Right hindlimb (tissue), 1 donor: ENCODE data around the gene ARHGEF40.

ENCODE experiments used
- DNase-seq: peaks from one replicate; pipeline ENCODE4 v3.0.0-alpha.2; 2018

ARHGEF40 gene

DNA sequence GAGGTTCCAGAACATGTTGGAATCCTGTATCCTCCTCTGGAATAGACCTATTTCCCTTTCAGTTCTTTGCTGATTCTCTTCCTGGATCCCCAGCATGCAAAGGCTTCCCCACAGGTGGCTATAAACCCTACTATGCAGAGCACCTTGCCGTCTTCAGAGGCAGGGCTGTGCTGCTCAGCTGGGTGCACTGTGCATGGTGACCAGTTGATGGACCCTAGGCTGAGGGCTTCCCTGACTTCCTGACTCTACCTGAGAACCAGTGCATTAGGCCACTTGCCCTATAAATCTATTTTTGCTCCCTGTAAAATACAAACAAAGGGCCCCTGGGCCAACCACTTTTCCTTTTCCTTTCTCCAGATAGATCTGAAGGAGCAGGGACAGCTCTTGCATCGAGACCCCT is 14.3 kb downstream of the ARHGEF40 start:
- no peak for DNase-seq

DNA sequence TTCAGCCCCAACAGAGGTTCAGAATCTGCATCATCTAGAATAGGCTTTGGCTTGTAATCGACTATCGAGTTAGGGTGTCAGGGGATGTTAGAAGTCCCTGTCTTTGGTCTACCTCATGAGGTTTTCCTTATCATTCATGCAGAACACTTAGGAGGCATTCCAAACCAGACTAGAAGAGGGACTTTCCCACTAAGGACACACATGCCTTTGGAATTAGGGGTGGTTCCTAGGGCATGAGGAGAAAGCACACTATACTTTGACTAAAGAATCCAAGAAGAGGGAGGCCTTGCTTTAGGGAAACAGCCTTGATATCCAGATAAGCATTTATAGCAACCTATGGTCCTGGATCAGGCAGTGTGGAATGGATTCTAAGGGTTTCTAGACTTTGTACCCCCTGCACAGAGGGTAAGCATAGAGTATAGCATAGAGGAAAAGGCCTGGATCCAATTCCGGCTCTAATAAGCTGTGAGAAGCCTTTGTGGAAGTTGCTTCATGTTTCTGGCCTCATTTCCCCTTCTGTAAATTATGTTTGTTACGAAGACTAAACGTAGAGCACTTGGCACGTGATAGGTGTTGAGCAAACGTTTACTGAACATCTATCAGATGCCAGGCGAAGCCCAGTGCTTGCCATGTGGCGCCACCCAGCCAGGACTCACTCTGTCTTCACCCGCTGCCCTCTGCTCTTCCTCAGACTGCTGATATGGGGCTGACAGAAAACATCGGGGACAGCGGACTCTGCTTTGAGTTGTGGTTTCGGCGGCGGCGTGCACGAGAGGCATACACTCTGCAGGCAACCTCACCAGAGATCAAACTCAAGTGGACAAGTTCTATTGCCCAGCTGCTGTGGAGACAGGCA is 15.1 kb downstream of the ARHGEF40 start:
- DNase-seq: peak; percentile 14

GRCh38 chr14:21086908-21087293 is 16.8 kb downstream of the ARHGEF40 start:
- DNase-seq: no peak

DNA sequence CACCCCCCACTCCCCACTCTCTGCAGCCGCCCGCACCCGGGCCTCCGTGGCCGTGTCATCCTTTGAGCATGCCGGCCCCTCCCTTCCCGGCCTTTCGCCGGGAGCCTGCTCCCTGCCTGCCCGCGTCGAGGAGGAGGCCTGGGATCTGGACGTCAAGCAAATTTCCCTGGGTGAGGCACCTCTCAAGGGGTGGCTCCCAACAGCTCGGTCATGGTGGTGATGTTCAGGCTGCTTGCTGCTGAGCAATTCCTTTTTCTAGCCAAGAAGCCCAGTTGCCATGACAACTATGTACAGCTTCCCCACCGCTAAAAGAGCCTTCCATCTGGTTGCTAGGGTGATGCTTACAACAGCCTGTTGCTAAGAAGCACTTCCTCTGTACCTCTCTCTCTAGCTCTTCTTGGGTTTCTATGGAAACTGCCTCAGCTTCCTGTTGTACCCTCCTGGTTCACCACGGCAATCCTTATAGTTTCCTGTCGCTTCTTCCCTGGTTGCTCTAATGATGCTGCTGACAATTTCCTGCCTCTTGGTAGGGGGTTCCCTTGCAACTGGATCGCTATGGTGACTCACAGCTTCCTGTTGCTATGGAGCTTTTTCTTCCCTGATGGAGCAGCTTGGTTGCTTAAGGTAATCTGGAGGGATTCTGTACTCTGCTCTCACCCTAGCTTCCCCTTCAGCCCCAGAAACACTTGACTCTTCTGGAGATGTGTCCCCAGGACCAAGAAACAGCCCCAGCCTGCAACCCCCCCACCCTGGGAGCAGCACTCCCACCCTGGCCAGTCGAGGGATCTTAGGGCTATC is 17.4 kb downstream of the ARHGEF40 start:
- DNase-seq: peak; percentile 71

DNA sequence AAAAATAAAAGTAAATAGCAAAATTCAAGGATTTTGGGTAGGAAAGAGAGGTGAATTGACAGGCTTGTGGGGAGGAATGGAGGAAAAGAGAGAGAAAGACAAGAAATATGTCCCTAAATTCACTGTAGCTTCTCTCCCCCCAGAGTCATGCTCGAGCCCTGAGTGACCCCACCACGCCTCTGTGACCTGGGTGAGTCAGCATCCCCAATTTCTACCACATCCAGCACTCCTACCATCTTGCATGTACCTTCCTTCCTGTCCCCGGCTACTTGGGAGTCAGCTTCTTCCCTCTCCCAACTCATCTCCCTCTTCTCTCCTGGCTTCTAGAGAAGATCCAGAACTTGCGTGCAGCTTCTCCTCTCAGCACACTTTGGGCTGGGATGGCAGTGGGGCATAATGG is 18.6 kb downstream of the ARHGEF40 start:
- DNase-seq: no peak

GRCh38 chr14:21089271-21089670 is 19.2 kb downstream of the ARHGEF40 start:
- DNase-seq: no peak

DNA sequence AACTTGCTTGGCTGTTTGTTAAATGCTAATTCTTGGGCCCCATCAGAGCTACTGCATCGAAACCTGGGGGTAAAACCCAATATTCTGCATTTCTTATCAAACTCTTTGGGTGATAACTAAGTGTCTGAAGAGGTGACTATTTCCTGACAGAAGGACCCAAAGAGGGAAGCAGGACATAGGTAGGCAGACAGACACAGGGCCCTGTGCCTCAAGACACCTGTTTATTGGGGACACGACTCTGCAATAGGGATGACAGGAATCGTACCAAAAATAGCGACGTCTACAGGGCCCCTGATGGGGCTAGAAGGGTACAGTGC is 19.7 kb downstream of the ARHGEF40 start:
- no peak for DNase-seq

GRCh38 chr14:21090194-21090939 is 20.3 kb downstream of the ARHGEF40 start:
- DNase-seq: no peak

DNA sequence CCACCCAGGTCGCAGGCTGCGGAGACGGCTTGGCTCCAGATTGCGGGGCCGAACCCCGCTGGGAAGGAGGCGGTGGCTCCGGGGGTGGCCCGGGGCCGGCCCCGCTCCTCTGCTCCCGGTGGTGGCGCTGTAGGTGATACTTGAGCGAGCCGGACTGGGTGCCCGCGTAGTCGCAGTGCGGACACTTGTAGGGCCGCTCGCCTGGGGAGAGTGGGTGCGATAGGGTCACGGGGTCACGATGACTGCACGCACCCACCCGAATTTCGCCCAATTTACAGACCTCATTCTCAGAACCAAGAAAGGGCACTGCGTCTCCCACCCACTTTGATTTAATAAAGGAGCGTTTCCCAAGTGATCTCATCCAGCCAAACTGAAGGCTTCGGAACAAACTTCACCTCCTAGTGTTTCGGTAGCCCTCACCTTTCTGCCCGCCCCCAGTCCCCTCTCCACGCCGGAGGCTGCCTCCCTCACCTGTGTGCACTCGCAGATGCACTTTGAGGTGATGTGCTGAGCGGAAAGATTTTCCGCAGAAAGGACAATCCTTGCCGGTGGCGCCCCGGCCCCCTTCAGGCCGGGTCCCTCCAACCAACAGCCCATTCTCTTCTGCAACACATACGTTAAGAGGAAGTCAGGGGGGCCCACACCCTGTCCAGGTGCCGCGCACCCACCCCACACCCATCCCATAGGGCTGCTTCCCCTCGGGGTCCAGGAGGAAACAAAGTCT is 21.0 kb downstream of the ARHGEF40 start:
- DNase-seq: no peak

- no peak for DNase-seq
Measured at GRCh38 chr14:21091821-21092272, 21.7 kb downstream of the ARHGEF40 start.

DNA sequence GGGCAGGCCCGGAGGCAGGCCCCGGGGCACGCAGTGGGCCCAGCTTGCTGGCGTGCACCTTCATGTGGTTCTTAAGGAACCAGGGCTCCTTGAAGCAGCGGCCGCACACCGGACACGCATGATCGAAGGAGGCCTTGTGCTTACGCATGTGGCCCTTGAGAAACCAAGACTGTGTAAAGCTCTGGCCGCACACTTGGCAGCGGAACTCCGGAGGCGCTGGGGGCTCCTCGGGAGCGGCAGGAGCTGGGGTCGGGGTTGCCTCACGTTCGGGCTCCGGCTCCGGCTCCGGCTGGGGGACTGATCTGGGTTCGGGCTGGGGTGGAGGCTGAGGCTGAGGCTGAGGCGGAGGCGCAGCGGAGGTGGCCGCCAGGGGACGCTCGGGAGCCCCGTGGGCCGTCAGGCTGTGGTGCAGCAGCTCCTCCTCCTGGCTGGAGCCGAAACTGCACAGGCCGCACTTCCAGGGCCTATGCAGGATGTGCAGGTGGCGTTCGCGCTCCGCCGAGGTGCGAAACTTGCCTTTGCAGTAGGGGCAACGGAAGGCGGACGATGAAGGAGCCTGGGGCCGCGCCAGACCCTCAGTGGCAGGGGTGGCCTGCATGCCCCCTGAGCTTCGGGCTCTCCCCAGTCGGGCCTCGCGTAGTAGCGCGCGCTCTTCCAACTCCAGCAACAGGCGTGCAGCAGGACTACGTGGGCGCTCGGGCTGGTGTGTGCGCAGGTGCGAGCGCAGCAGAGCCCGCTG is 22.3 kb downstream of the ARHGEF40 start:
- DNase-seq: peak; percentile 86

GRCh38 chr14:21093018-21093417 is 22.9 kb downstream of the ARHGEF40 start:
- DNase-seq: no peak

DNA sequence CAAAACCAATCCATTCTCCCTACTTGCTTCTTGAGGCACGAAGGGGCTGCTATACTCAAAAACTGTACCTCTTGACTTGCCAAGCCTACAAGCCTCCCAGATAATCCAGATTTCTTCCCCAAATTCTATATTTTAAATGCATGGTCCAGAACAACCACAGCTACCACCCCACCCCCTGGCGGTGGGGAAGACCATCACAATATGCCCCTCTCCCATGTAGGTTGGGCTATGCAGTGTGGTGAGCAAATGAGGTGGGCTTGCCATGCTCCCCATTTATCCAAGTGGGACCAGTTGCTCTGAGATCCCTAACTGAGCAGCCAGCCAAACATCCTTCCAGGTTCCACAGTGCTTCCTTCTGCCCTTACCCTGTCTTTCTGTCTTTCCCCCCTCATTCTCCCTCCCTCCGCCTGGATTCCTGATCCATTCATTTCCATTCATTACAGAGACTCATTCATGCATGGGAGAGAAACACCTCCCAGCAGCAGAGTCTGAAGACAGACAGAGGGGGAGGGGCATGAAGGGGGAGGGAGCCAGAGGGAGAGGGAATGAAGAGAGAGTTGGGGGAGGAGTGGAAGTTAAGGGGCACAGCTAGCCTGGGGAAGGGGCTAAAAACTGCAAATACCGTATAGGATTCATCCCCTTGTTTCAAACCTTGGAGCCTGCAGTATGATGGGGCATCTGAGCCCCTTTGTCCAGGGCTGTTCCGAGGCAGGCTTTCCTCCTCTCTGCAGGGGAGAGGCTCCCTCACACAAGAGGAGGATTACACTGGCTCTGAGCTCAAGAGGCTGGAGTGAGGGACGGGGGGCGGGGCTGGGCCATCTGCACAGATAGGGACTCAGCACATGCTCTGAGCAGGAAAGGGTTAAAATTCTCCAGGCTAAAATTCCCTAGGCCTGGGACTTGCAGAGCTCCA is 23.9 kb downstream of the ARHGEF40 start:
- peak; percentile 60 for DNase-seq

GRCh38 chr14:21095430-21096205 is 25.5 kb downstream of the ARHGEF40 start:
- DNase-seq: no peak

GRCh38 chr14:21096438-21096837 is 26.3 kb downstream of the ARHGEF40 start:
- no peak for DNase-seq

DNA sequence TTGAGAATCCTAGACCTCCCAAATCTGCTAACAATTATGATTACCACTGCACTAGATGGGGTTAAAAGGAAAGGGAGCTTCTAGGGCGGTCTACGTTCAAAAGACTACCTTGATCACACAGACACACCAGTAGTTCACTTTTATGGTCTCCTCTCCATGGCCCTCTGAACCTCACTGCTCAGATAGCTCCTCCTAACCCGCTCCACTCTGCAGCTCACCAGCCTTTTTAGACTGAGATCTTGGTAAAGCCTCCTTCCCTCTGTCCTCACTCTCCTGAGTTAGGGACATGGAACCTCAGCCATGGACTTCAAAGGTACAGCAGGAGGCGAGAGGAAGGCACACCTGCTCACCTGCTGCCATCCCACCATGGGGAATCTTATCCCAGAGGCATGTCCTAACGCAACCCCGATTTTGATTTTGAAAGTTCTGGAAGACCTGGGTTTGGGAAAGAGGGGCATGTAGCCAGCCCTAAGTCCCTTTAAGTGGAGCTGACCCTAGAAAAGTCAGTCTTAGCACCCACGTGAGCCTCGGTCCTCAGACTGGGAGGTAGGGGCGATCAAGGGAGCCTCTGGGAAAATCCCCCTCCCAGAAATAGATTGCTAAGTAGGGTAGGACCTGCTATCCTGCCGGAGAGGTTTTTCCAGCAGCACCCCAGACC is 27.0 kb downstream of the ARHGEF40 start:
- DNase-seq: no peak

DNA sequence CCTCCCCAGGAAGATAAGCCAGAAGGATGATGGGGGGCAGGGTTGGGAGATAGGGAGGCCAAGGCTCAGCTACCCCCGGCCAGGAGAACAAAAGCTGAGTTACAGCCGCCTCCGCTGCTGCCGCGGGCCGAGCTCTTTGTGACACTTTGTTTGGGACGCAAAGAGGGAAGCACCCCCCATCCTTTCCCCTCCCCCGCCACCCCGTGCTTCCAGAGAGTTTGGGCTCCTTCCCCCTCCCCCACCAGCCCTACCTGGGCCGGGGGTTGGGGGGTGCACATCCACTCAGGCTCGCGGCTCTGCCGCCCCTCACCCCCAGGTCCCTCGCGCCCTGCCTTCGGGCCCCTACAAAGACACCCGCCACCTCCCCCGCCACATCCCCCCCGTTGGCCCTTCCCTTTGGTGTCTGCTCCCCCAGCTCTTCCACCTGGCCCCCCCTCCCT is 27.6 kb downstream of the ARHGEF40 start:
- no peak for DNase-seq

DNA sequence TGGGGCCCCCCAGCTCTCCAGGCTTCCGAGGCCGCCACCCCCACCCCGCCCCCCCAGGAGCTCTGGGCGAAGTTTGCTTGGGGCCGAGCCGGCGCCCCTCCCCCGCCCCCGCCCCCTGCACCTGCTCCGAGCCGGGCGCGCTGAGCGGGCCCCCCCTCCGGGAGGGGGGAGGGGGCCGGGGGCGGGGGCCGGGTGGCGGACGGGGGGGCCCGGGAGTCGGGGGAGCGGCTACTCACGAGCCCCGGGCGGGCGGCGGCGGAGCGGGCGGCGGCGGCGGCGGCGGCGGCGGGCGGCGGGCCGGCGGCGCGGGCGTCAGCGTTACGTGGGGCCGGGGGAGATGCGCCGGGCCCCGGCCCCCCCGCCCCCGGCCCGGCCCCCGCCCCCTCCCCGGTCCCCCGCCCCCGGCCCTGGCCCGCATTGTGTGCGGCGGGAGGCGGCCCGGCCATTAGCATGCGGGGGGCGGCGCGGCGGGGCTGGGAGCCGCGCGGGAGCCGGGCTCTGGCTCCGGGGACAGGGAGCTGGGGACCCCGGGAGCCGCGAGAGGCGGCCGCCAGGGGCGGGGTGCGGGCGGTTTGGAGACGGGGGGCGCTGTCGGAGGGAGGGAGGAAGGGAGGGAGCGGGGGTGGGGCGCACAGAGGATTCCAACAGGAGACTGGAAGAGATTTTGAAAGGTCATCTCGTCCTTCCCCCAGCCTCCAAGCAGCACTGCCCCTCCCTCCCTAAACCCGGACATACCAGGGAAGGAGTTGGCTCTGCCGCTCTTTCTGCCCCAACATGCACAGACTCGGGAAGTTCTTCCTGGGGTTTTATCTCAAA is 28.2 kb downstream of the ARHGEF40 start, which contains the start of gene ZNF219:
Gene ZNF219 (minus strand): TSS at position 580 of the 816 bp plus-strand sequence. CDS start 5,064 bp downstream, outside the sequence.
- DNase-seq: peak; percentile 71
